T-helper 1 cell treated with Interleukin-12 subunit alpha and Interleukin-12 subunit beta and Interleukin-4 antibody, amounts not matched to agents 30 μg/mL and 1 μg/mL, for 36 hours (primary cell): ENCODE data around the gene PGAM4.

Experiments
- H3K27ac Mint-ChIP-seq: one replicate; pipeline ENCODE4 v1.8.0; 2021; ENCODE audit warnings: mild to moderate bottlenecking, mixed read lengths
- H3K27me3 Mint-ChIP-seq: one replicate; pipeline ENCODE4 v1.8.0; 2021; ENCODE audit warnings: low read depth, mixed read lengths
- H3K36me3 Mint-ChIP-seq: one replicate; pipeline ENCODE4 v1.8.0; 2021; ENCODE audit warnings: low read depth, mixed read lengths
- H3K4me1 Mint-ChIP-seq: one replicate; pipeline ENCODE4 v1.8.0; 2021; ENCODE audit warnings: low read depth, mixed read lengths
- H3K4me3 Mint-ChIP-seq: one replicate; pipeline ENCODE4 v1.8.0; 2021; ENCODE audit warnings: mild to moderate bottlenecking, moderate library complexity, mixed read lengths
- H3K9me3 Mint-ChIP-seq: one replicate; pipeline ENCODE4 v1.8.0; 2021; ENCODE audit warnings: mixed read lengths

Gene PGAM4

DNA sequence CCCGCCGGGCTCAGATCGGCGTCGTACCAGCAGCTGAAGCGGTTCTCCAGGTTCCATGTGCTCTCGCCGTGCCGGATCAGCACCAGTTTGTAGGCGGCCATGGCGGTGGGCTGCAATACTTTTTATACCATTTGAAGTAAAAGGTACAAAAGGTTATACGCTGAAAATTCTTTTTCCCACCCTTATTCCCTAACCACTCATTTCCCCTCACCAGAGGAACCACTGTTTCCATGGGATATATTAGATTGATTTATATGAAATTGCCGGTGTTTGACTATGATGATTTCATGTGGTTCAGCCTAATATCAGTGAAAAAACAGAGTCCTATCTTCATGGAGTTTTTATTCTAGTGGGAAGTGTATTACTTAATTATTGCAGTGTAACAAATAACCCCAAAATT is at the start of gene PGAM4:
Gene PGAM4 (minus strand): TSS at position 101 of the 400 bp plus-strand sequence. CDS start 0 bp downstream, at position 101.
- peaks cover 2% of the 10 kb centered on the region for H3K4me1 Mint-ChIP-seq
- no peak within 1 kb of the TSS for H3K4me3 Mint-ChIP-seq
- peaks cover 5% of the 10 kb centered on the region for H3K36me3 Mint-ChIP-seq
- no peaks in the 10 kb centered on the region for H3K27me3 Mint-ChIP-seq
- no peak within 1 kb of the TSS for H3K27ac Mint-ChIP-seq
- H3K9me3 Mint-ChIP-seq = no peaks in the 10 kb centered on the region

DNA sequence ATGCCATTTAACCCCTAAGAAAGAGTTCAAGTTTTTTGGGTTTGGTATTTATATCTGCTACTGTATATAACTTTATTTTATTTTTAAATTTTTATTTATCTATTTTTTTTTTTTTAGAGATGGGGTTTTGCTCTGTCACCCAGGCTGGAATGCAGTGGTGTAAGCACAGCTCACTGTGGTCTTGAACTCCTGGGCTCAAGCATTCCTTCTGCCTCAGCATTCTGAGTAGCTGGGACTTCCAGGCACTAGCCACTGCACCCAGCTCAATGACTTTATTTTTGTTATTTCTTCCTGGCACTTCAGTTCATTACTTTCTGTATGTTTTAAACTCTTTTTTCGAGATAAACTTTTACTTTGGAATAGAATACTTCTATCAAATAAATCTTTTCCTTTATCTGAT is 42.4 kb upstream of the PGAM4 start:
- H3K4me3 Mint-ChIP-seq = no peak overlapping the region
- no peaks in the 10 kb centered on the region for H3K4me1 Mint-ChIP-seq
- H3K36me3 Mint-ChIP-seq = peaks cover 15% of the 10 kb centered on the region
- no peak overlapping the region for H3K27ac Mint-ChIP-seq
- H3K27me3 Mint-ChIP-seq = no peaks in the 10 kb centered on the region
- no peaks in the 10 kb centered on the region for H3K9me3 Mint-ChIP-seq

DNA sequence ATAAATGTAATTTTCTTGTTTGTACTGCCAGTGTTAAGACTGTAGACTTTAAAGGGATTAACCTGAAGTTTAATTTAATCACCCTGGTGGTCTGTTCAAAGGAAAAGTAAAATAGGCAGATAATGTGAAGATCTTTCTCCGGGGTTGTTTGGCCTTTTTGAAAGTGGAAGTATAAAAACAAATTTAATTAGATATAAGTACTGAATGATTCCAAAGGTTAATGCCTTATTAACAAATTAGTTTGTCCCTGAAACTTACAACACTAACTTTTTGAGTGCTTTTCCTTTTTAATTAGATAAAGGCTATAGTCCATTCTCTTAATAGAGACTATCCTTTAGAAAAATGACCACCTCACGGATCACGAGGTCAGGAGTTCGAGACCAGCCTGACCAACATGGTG is 10.4 kb upstream of the PGAM4 start:
- H3K9me3 Mint-ChIP-seq = no peaks in the 10 kb centered on the region
- no peaks in the 10 kb centered on the region for H3K27me3 Mint-ChIP-seq
- H3K4me3 Mint-ChIP-seq = no peak overlapping the region
- peaks cover 12% of the 10 kb centered on the region for H3K36me3 Mint-ChIP-seq
- no peak overlapping the region for H3K27ac Mint-ChIP-seq
- H3K4me1 Mint-ChIP-seq = no peaks in the 10 kb centered on the region

DNA sequence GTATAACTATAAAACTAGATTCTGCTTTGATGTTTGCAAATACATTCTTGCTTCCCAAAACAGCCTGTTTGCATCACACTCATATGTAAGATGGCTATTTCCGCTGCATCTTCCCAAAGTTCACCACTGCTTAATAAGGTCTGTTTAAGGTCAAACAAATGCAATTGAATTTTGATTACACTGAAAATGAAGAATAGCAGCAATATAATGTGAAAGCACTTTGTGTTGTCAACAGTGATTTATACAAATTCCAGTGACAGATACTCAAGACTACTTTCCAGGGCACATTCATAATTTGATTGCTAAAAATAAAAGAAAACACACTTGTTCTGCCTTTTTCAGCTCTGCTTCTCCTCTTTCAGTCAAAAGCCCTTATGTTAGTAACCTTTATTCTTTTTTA is 8.1 kb upstream of the PGAM4 start:
- H3K4me3 Mint-ChIP-seq = no peak overlapping the region
- no peaks in the 10 kb centered on the region for H3K4me1 Mint-ChIP-seq
- H3K36me3 Mint-ChIP-seq = peaks cover 12% of the 10 kb centered on the region
- H3K27me3 Mint-ChIP-seq = no peaks in the 10 kb centered on the region
- H3K9me3 Mint-ChIP-seq = no peaks in the 10 kb centered on the region
- no peak overlapping the region for H3K27ac Mint-ChIP-seq

DNA sequence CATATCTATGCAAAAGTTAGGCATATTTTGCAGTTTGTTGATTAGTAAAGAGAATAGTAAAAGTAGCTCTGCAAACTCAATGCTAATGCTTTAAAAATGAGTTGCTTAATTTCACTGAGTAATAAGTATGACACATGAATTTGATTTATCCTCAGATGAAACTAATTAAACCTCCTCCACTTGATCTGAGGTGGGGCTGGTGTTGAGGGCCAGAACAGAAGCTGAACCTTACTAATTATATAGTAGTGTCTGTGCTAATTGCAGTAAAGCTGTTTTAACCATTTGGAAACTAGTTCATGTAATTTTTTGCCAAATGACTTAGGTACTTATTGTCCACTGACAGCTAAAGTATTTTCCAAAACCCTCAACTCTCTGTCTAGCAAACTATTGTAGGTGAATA is 7.7 kb upstream of the PGAM4 start:
- H3K9me3 Mint-ChIP-seq = no peaks in the 10 kb centered on the region
- H3K27me3 Mint-ChIP-seq = no peaks in the 10 kb centered on the region
- no peaks in the 10 kb centered on the region for H3K4me1 Mint-ChIP-seq
- H3K36me3 Mint-ChIP-seq = peaks cover 12% of the 10 kb centered on the region
- no peak overlapping the region for H3K4me3 Mint-ChIP-seq
- H3K27ac Mint-ChIP-seq = no peak overlapping the region

DNA sequence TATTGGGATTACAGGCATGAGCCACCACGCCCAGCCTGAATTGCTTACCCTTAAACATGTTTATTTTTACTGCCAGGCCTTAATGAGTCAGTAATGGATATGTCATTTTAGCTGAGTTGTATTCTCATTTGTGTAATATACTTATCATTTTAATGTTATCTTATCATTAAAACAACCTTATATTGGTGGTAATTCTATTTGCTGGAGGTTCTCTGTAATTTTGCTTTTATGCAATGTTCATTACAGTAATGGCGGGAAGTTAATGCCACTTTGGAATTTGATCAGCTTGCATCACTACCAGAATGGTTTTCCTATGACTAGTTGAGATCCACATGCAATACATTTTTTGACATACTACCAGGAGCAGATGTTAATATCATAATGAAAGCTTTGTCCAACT is 6.3 kb upstream of the PGAM4 start:
- H3K9me3 Mint-ChIP-seq = no peaks in the 10 kb centered on the region
- peaks cover under 1% of the 10 kb centered on the region for H3K4me1 Mint-ChIP-seq
- no peaks in the 10 kb centered on the region for H3K27me3 Mint-ChIP-seq
- H3K4me3 Mint-ChIP-seq = no peak overlapping the region
- no peak overlapping the region for H3K27ac Mint-ChIP-seq
- H3K36me3 Mint-ChIP-seq = peaks cover 14% of the 10 kb centered on the region

DNA sequence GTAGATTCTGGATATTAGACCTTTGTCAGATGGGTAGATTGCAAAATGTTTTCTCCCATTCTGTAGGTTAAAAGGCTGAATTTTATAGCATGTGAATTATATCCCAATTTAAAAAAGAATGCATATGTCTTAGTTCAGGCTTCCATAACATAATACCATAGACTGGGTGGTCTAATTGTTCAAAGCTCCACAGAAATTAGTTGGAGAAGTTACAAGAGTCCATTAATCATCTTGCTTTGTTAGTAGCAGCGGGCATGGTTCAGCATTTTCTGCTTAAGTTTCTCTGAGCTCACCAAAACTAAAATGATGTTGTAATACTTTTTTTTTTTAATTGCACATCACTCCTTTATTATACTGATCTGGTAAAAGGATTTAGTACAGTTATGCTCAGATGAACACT is 1.8 kb downstream of the PGAM4 start:
- peaks cover 5% of the 10 kb centered on the region for H3K36me3 Mint-ChIP-seq
- no peak overlapping the region for H3K4me3 Mint-ChIP-seq
- no peak overlapping the region for H3K27ac Mint-ChIP-seq
- H3K4me1 Mint-ChIP-seq = peaks cover 3% of the 10 kb centered on the region
- no peaks in the 10 kb centered on the region for H3K27me3 Mint-ChIP-seq
- H3K9me3 Mint-ChIP-seq = no peaks in the 10 kb centered on the region

DNA sequence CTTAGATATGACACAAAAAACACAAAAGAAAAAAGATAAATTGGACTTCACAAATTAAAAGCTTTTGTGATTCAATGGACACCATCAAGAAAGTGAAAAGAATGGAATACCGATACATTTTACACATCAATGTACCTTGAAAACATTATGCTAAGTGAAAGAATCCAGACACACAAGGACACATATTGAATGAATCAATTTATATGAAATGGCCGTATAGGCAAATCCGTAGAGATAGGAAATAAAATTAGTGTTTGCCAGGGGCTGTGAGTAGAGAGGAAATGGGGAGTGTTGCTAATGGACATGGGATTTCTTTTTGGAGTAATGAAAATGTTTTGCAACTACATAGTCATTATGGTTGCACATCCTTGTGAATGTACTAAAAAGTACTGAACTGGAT is 3.1 kb downstream of the PGAM4 start:
- H3K27ac Mint-ChIP-seq = no peak overlapping the region
- H3K4me1 Mint-ChIP-seq = peaks cover 15% of the 10 kb centered on the region
- no peaks in the 10 kb centered on the region for H3K27me3 Mint-ChIP-seq
- H3K9me3 Mint-ChIP-seq = no peaks in the 10 kb centered on the region
- no peak overlapping the region for H3K4me3 Mint-ChIP-seq
- peaks cover 4% of the 10 kb centered on the region for H3K36me3 Mint-ChIP-seq

DNA sequence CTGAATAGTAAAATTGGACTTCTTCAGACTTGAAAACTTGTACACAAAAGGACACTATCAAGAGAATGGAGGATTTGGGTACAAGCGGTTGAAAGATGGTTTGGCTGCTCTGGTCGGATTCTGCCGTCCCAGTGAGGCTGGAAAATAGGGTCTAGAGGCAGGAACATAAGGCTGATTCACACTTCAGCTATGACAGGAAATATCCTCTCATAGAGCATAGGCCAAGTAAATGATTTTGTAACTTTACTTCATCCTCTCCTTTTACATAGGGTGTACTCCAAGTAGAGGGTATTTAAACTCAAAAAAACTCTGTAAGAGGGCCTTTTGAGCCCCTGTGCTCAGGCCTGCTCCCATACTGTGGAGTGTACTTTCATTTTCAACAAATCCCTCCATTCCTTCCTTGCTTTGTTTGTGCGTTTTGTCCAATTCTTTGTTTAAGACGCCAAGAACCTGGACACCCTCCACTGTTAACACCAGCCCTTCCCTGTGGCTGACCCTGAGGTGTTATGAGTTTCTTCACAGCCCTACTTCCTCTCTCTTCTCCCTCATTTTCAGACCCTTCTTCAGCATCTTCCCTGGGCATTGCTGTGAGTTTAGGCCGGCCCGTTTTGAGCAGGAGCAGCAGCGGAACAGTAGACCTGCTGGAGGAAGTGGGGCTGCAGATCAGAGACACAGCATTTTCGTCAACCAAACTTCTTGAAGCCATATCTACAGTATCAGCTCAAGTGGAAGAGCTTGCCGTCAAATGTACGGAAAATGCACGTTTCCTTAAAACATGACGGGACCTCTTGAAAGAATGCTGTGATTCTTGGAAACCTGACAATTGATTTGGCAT is 7.2 kb downstream of the PGAM4 start:
- Mint-ChIP-seq H3K27me3 (no peaks in the 10 kb centered on the region), H3K9me3 (no peaks in the 10 kb centered on the region), H3K36me3 (peaks cover 4% of the 10 kb centered on the region), H3K27ac (peak overlapping the region; percentile 94), H3K4me1 (peaks cover 34% of the 10 kb centered on the region), H3K4me3 (peak overlapping the region; percentile 82)

DNA sequence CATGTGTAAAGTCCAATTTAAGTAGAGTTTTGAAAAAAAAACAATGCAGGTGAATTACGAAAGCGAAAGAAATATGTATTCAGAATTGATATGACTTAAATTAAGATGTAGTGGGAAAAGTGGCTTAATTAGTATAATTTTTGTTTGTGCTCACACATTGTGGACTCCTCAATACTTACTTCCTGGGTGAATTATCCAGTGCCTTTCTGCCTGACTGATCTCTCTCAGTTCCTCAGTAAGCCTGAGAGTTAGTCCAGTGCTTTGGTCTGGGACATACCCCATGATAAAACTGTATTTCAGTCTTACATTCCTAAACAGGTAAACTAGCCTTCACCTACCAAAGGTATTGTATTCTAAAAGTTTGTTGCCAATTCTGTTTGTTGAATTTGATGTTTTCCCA is 8.4 kb downstream of the PGAM4 start:
- Mint-ChIP-seq H3K36me3 (peaks cover 5% of the 10 kb centered on the region), H3K27me3 (no peaks in the 10 kb centered on the region), H3K27ac (peak overlapping the region; percentile 75), H3K9me3 (peaks cover 4% of the 10 kb centered on the region), H3K4me1 (peaks cover 34% of the 10 kb centered on the region), H3K4me3 (peak overlapping the region; percentile 34)

DNA sequence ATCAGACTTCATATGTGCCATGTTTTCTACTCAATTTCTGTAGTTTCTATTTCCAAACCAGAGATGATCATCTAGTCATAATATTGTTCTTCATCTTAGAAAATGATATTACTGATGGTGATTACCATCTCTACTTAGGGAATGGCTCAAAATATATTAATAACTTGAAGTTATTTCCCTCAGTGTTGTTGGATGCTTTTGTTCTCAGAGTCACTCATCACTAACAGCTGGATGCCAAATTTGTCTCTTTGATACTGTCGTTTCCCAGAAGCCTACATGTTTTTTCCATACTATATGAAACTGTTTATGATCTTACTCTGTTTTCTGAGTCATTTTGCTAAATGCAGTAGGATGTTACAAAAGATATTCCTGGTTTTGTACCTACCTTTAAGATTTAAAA is 8.9 kb downstream of the PGAM4 start:
- peaks cover 36% of the 10 kb centered on the region for H3K4me1 Mint-ChIP-seq
- peak overlapping the region; percentile 75 for H3K27ac Mint-ChIP-seq
- peak overlapping the region; percentile 12 for H3K4me3 Mint-ChIP-seq

DNA sequence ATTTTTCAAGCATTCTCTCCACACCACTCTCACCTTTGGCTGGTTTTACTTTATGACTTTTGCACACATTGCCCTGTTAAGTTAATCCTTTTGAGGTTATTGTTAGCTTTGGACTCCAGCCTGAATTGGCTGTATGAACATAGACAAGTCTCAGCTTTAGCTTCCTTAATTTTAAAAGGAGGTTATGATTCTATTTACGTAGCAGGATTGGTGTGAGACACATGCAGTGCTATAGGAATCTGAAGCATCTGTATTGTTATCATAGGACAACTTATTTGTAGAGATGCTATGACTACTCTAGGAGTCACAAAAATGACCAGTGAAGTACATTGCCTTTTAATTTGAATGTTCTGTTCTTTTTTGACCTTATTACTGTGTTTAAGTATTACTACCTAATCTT is 15.7 kb downstream of the PGAM4 start:
- peaks cover 8% of the 10 kb centered on the region for H3K9me3 Mint-ChIP-seq
- H3K4me1 Mint-ChIP-seq = peaks cover 15% of the 10 kb centered on the region
- no peak overlapping the region for H3K4me3 Mint-ChIP-seq
- no peak overlapping the region for H3K27ac Mint-ChIP-seq
- H3K27me3 Mint-ChIP-seq = no peaks in the 10 kb centered on the region
- H3K36me3 Mint-ChIP-seq = peaks cover 9% of the 10 kb centered on the region

More for the DNA sequence above, 8.9 kb downstream of the PGAM4 start:
- Mint-ChIP-seq H3K27me3 (no peaks in the 10 kb centered on the region), H3K9me3 (peaks cover 8% of the 10 kb centered on the region), H3K36me3 (peaks cover 7% of the 10 kb centered on the region)

DNA sequence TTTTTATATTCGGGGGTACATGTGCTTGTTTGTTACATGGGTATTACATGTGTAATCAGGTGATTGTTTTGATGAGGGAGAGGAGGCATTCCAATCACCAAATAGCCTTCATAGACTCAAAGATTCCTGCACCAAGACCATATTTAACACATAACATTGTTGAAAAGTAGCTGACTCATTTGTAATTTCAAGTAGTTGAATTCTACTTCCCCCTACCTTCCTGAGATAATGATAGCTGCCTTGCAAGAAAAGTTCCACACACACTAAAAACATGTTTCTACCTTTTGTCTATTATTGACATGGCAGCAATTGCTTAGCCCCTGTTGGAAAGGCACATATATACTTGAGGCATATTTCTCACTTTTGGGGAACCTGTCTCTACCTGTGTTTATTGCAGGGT is 16.1 kb downstream of the PGAM4 start:
- Mint-ChIP-seq H3K27ac (no peak overlapping the region), H3K27me3 (no peaks in the 10 kb centered on the region), H3K9me3 (peaks cover 8% of the 10 kb centered on the region), H3K4me1 (peaks cover 14% of the 10 kb centered on the region), H3K4me3 (no peak overlapping the region), H3K36me3 (peaks cover 9% of the 10 kb centered on the region)

DNA sequence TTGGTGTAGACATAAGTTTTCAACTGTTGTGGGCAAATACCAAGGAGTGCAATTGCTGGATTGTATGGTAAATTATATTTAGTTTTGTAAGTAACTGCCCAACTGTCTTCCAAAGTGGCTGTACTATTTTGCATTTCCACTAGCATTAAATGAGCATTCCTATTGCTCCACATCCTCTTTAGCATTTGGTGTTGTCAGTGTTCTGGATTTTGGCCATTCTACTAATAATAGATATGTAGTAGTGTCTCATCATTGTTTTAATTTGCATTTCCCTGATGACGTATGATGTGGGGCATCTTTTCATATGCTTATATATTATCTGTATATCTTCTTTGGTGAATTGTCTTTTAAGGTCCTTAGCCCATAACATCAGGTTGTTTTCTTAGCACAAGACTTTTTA is 17.3 kb downstream of the PGAM4 start:
- H3K4me1 Mint-ChIP-seq = peaks cover 4% of the 10 kb centered on the region
- no peak overlapping the region for H3K27ac Mint-ChIP-seq
- peaks cover 8% of the 10 kb centered on the region for H3K9me3 Mint-ChIP-seq
- H3K36me3 Mint-ChIP-seq = peaks cover 8% of the 10 kb centered on the region
- H3K4me3 Mint-ChIP-seq = no peak overlapping the region
- no peaks in the 10 kb centered on the region for H3K27me3 Mint-ChIP-seq

DNA sequence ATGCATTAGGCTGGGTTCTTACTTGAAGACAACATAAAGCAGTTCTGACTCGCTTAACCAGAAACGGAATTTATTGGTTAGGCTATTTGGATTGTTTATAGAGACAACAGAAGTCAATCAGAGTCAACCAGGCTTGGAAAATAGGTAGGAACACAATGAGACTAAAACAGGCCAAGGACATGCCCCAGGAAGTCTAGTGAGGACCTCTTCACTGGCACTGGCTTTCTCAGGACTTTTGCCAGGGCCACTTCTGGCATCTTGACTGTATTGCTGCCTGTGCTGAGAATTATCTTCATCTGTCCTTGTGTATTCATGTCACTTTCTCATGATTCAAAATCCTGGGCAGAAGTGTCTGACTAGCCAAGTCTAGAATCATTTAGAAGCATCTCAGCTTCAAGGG is 19.6 kb downstream of the PGAM4 start:
- Mint-ChIP-seq H3K36me3 (no peaks in the 10 kb centered on the region), H3K4me1 (no peaks in the 10 kb centered on the region), H3K27me3 (no peaks in the 10 kb centered on the region), H3K9me3 (no peaks in the 10 kb centered on the region), H3K27ac (no peak overlapping the region), H3K4me3 (no peak overlapping the region)
